HT1080 (cell line): ENCODE data around the gene RABGAP1L. TPM values are rescaled to one million over a fixed set of nuclear protein-coding genes. Genes with fewer than 3 reads are reported as not detected.
"Not testable (repeated sequence)": the region's sequence is repeated elsewhere in the genome, so short reads cannot be mapped to it uniquely, and the experiment has no call there.

Source experiments
- DNase-seq: peaks from one replicate; pipeline ENCODE4 v3.0.0-alpha.2; 2015; ENCODE audit warnings: low read depth
- total RNA-seq: library from RNA; depleted of rRNA; stranded (reverse); fragments of >200 nt; shearing (Covaris generic); gene quantifications from 2 replicates; pipeline ENCODE4 v1.2.3, GENCODE V29; 2014

The RABGAP1L gene
- total RNA-seq, 1 experiment from 2014 or later, result 9.1 TPM

GRCh38 chr1:174153085-174153824, 6.1 kb upstream of the RABGAP1L start:
- DNase-seq, result peak; percentile 15

- no peak for DNase-seq
These were observed 5.6 kb upstream of the RABGAP1L start for GRCh38 chr1:174153825-174154107.

- no peak for DNase-seq
These were observed 2.9 kb upstream of the RABGAP1L start for GRCh38 chr1:174156437-174156836.

DNA sequence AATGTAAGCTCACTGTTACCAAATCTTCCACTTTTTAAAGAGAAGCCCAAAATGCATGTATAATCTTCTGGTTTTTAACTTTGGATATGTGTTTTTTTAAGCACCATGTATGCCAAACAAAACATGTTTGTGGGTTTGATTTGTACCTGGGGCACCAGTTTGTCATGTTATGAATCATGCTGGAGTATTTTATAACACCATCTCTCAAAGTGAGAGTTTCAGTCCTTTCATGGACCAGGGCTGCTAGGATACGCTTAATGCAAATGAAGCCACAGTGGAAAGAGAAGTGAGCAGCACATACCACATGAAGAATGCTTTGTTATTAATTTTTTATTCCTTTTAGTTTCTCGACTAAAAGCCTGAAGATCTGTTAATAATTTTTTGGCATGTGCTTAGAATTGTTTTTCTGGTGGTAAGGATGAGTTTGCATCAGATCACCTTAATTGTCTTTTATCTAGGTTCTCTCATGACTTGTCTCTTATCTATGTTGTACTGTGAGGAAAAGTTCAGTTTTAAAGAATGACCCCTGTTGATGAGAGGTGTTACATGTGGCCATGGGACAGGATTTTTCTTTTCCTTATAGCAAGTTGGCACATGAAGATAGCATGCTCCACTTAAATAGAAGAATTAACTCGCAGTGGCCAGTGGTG, 2.0 kb upstream of the RABGAP1L start:
- no peak for DNase-seq

- no peak for DNase-seq
These were observed 511 bp upstream of the RABGAP1L start for GRCh38 chr1:174158767-174159251.

GRCh38 chr1:174160109-174160473, 771 bp downstream of the RABGAP1L start:
- peak; percentile 29 for DNase-seq

DNA sequence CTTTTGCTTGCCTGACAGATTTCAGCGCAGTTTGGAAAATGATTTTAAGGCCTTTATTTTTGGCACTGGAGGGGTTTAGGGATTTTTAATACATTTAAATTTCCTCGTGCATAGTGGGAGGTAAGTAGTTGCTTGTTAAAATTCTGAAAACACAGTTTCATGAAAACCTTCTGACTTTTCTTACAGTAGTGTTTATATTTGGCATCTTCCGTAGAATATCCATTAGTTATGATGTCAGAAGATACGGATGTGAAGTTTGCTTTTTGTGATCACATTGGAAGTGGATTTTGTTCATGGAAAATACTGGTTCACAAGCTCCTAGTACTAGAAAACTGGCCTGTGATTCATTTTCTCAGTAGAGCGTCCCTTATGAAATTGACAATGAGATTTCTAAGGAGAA, 1.3 kb downstream of the RABGAP1L start:
- no peak for DNase-seq

- no peak for DNase-seq
These were observed 2.5 kb downstream of the RABGAP1L start for GRCh38 chr1:174161813-174162212.

GRCh38 chr1:174164826-174165225, 5.5 kb downstream of the RABGAP1L start:
- DNase-seq, result no peak

GRCh38 chr1:174165471-174166137, 6.3 kb downstream of the RABGAP1L start:
- no peak for DNase-seq

DNA sequence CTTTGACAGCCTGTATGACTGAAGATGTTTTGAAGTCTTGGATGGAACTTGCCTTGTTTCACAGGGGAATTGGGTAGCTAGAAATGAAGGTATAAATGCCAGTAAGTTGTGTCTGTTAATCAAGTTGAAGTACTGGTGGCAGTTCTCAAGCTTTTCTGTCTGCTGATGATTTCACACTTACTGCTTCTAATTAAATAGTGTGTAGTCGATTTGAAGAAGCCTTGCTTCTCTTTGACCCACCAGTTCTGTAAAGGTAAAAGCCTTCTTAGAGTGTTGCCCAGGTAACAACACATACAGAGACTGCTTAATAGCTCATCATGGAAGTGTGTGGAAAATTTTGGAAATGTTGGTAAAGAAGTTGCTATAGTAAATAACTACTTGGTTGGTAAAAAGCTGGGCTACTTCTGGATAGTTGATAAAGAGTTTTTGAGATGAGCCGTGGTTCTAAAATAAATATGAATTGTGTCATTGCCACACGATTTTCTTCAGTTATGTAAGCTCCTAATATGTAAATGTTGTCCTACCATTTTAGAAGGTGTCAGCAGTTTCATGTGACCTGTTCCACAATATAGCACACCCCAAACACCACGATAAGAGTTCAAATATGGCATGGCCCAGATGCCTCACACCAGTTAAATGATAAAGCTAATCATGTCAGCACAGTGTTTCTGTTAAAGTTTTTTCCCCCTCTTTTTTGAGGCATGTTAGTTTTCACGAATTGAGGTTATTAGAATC, 7.4 kb downstream of the RABGAP1L start:
- no peak for DNase-seq

DNA sequence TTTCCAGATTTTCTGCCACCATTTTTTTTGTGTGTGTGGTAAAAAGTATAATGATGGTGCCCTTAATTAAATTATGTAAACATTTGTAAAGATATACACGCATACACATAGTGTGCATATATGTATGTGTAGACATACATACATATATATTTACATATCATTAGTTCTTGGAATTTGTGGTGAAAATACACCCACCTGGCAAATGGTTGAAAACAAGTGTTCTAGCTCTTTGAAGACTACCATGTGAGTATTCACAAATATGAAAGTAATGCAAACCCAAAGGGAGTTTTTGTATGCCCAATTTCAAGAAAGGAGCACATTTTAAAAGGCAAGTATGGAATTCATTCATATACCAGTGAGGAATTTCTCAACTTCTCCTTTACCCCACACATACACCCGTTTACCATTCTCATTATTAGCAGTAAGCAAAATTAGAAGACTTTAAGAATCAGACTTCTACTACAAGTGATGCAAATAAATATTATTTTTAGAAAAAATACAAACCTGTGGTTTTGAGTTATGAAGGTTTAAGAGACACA, 8.0 kb downstream of the RABGAP1L start:
- no peak for DNase-seq

- no peak for DNase-seq
These were observed 10.0 kb downstream of the RABGAP1L start for GRCh38 chr1:174169342-174169741.

GRCh38 chr1:174171073-174171472, 11.8 kb downstream of the RABGAP1L start:
- DNase-seq, result no peak

- no peak for DNase-seq
These were observed 15.4 kb downstream of the RABGAP1L start for GRCh38 chr1:174174461-174175329.

- not testable (repeated sequence) for DNase-seq
These were observed 19.1 kb downstream of the RABGAP1L start for GRCh38 chr1:174178459-174178858.

- DNase-seq, result no peak
These were observed 30.2 kb downstream of the RABGAP1L start for GRCh38 chr1:174189428-174190062.

DNA sequence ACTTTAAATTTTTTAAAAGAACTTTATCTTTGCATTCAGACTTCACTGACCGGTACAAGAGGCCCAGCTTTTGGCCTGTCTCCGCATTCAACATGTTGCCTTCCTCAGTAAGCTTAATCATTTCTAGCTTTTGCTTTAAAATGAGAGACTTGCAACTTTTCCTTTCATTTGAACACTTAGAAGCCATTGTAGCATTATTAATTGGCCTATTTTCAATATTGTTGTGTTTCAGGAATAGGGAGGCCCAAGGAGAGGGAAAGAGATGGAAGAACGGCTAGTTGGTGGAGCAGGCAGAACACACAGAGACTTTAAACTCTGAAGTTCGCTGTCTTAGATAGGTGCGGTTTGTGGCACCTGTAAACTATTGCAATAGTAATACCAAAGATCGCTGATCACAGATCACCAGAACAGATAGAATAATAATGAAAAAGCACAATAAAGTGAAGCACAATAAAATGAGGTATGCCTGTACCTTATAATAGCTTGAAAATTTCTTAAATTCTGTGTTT, 31.4 kb downstream of the RABGAP1L start:
- DNase-seq, result no peak

DNA sequence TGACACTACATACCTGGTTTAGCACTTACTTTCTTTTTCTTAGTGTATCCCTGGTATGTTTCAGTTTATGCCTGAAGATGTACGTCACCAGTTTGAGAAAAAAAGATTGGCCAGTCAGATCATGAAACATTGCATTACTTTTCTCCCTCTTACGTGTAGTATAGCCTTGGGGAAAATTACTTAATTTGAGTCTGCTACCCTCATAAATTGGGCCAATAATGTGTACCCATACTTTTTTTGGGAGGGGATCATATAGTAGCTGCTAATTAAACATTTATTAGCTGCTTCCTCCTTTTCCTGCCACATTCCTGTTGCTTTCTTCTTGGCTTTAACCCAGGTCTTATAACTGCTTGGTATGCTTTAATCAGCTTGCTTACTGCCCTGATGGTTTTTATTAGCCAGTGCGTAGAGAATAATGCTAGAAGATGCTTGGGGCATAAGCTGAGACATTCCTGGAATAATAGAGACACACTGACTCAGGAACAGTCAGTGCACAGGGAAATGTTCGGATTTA, 32.1 kb downstream of the RABGAP1L start:
- no peak for DNase-seq

DNA sequence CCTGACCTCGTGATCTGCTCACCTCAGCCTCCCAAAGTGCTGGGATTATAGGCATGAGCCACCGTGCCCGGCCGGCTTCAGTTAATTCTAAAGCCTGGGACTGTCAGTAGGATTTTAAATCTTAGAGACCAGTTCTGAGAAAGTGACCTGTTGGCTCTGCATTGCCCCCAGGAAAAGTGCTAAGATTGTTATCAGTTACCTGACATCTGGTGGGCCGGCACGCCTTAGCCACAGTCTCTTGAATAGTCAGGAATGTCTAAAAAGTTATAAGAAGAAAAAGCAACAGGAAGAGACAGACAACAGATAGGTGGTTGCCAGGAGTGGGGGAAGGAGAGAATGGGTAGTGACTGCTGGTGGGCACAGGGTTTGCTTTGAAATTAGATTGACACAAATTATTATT, 35.1 kb downstream of the RABGAP1L start:
- no peak for DNase-seq
